Measurements from ENCODE around the gene LTA.
A peak's percentile ranks its signal among the peaks of the same experiment; 100 is the strongest.

Gene LTA

GRCh38 chr6:31614075-31614619 is 42.1 kb downstream of the LTA start:
- no peak for TF ChIP-seq CTCF (IDR thresholded peaks at IDR 0.05; ENCODE audit: low read depth, low read length)
- no peak overlapping the region for H3K4me3 ChIP-seq (replicated peaks in 1 of 2; ENCODE audit: low read depth in 2 of 2, low read length in 2 of 2)
- DNase-seq (ENCODE audit: low read depth in 2 of 2): no peak

DNA sequence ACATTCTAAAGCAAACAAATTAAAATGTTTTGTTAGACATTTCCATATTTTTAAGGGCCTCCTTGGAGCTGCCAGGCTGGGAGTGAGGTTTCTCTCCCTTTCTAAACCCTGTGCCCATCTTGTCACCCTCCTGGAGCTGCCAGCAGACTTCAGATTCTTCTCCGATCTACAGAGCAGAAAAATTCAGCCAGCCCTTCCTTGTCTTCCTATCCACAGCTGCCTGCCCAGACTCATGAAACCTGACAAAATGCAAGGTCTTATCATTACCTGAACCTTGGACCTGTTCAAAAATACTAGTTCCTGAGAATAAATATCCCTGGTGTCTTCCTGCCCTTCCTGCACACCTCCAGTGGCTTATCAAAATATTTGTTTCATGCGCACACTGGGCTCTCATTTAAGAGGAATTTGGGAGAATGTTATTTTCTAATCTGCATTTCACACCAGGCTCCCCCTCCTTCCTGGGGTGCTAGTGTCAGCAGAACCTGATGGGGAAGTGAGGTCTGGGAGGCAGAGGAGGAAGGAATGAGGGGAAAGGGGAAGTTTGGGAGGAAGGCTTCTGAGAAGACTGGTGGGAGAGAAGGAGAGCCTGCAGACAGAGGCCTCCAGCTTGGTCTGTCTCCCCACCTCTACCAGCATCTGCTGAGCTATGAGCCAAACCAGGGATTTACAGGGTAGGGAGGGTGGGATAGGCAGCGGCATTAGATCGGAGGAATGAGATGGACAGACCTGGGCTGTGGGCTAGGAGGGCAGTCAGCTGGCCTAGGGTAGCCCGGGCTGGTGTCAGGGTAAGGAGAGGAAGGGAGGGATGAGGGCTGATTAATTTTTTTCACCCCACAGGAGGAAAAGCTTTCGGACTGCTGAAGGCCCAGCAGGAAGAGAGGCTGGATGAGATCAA is 42.8 kb downstream of the LTA start, which contains the start of gene AIF1:
Gene AIF1 (plus strand): TSS at position 551 of the 895 bp plus-strand sequence. CDS start 96 bp downstream, at position 647.
- no peak for TF ChIP-seq CTCF (IDR thresholded peaks at IDR 0.05; ENCODE audit: low read depth, low read length)
- H3K4me3 ChIP-seq (replicated peaks in 1 of 2; ENCODE audit: low read depth in 2 of 2, low read length in 2 of 2): no peak within 1 kb of the TSS
- no peak for DNase-seq (ENCODE audit: low read depth in 2 of 2)

DNA sequence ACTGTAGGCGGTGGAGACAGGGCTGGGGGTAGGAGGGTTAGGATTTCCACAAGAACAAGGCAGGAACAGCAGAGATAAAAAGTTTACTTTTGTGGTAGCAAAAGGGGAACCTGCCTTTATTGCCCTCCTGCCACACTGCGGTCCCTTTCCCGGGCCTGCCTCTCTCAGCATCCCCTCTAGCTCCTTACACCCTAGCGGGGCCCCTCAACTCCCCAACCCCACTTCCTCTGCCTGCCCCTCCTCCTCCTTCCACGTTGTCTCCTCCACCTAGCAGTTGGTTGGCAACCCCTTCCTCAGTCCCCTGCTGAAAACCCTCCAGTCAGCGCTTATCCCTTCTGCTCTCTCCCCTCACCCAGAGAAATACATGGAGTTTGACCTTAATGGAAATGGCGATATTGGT is 43.7 kb downstream of the LTA start:
- no peak for TF ChIP-seq CTCF (IDR thresholded peaks at IDR 0.05; ENCODE audit: low read depth, low read length)
- DNase-seq (ENCODE audit: low read depth in 2 of 2): no peak
- no peak overlapping the region for H3K4me3 ChIP-seq (replicated peaks in 1 of 2; ENCODE audit: low read depth in 2 of 2, low read length in 2 of 2)

GRCh38 chr6:31617010-31617409 is 44.9 kb downstream of the LTA start:
- no peak for DNase-seq (ENCODE audit: low read depth in 2 of 2)
- no peak for TF ChIP-seq CTCF (IDR thresholded peaks at IDR 0.05; ENCODE audit: low read depth, low read length)
- H3K4me3 ChIP-seq (replicated peaks in 1 of 2; ENCODE audit: low read depth in 2 of 2, low read length in 2 of 2): no peak overlapping the region

- H3K4me3 ChIP-seq (replicated peaks in 1 of 2; ENCODE audit: low read depth in 2 of 2, low read length in 2 of 2): peak overlapping the region; percentile 61 to 72
- peak; percentile 100 for DNase-seq (ENCODE audit: low read depth in 2 of 2)
- TF ChIP-seq CTCF (IDR thresholded peaks at IDR 0.05; ENCODE audit: low read depth, low read length): no peak
Measured at GRCh38 chr6:31619805-31620585, 47.9 kb downstream of the LTA start.

GRCh38 chr6:31620586-31621319 is 48.7 kb downstream of the LTA start, which contains the start of gene PRRC2A:
PRRC2A (plus strand) TSS chr6:31620715; CDS start chr6:31622790, 2,075 bp downstream.
- TF ChIP-seq CTCF (IDR thresholded peaks at IDR 0.05; ENCODE audit: low read depth, low read length): no peak
- peak within 1 kb of the TSS; percentile 90 to 92 for H3K4me3 ChIP-seq (replicated peaks in 1 of 2; ENCODE audit: low read depth in 2 of 2, low read length in 2 of 2)
- DNase-seq (ENCODE audit: low read depth in 2 of 2): no peak
